Keratinocyte (primary cell): ENCODE measurements around the gene PCP4L1. TPM values are rescaled to one million over a fixed set of nuclear protein-coding genes. Genes with fewer than 3 reads are reported as not detected.

Experiments
- DNase-seq: peaks from one replicate; pipeline ENCODE4 v3.0.0-alpha.2; 2011; ENCODE audit warnings: low read depth, missing footprints, low spot score
- FAIRE-seq: peaks from 2 replicates; lab custom pipeline; 2011; peaks lifted over from hg19 to GRCh38; lab: Jason Lieb, UNC
- H2AFZ ChIP-seq: 2 replicates; pipeline ENCODE4 v1.6.0; 2012; ENCODE audit warnings: low read length, control low read depth, inconsistent platforms; ENCODE audit not compliant: control insufficient read depth
- H3K27ac ChIP-seq: 2 replicates; pipeline ENCODE4 v1.5.1; 2011; ENCODE audit warnings: low read length; ENCODE audit not compliant: control insufficient read depth, insufficient read depth
- H3K27me3 ChIP-seq: 3 replicates; pipeline ENCODE4 v1.6.0; 2011; ENCODE audit warnings: low read length; ENCODE audit not compliant: control insufficient read depth, insufficient read depth; ENCODE audit errors: extremely low read depth
- H3K36me3 ChIP-seq, 2 experiments: 2 replicates in 1 of 2; 3 replicates in 1 of 2; pipeline ENCODE4 v1.5.1; 2011; ENCODE audit warnings: low read length in 2 of 2, mild to moderate bottlenecking in 1 of 2; ENCODE audit not compliant: control insufficient read depth in 2 of 2, insufficient read depth in 2 of 2; ENCODE audit errors: extremely low read depth in 1 of 2
- H3K4me1 ChIP-seq: 3 replicates; pipeline ENCODE4 v1.5.1; 2011; ENCODE audit warnings: low read length; ENCODE audit not compliant: control insufficient read depth, insufficient read depth; ENCODE audit errors: extremely low read depth
- H3K4me2 ChIP-seq: 3 replicates; pipeline ENCODE4 v1.6.0; 2011; ENCODE audit warnings: low read depth, low read length; ENCODE audit not compliant: control insufficient read depth, insufficient read depth; ENCODE audit errors: extremely low read depth
- H3K4me3 ChIP-seq, 3 experiments: fragments of 200-600 bp in 1 of 3; sonication (generic) in 1 of 3; 2 replicates in 2 of 3; 3 replicates in 1 of 3; pipeline ENCODE4 v1.5.1; 2011 to 2016; ENCODE audit warnings: low read length in 3 of 3, mild to moderate bottlenecking in 3 of 3, control low read depth in 2 of 3, inconsistent platforms in 1 of 3, low read depth in 1 of 3, mixed read lengths in 1 of 3, mixed run types in 1 of 3, moderate library complexity in 1 of 3; ENCODE audit not compliant: control insufficient read depth in 2 of 3, insufficient read depth in 2 of 3; ENCODE audit errors: extremely low read depth in 1 of 3
- H3K79me2 ChIP-seq: 2 replicates; pipeline ENCODE4 v1.6.0; 2012; ENCODE audit warnings: low read length; ENCODE audit not compliant: control insufficient read depth, insufficient read depth
- H3K9ac ChIP-seq: 3 replicates; pipeline ENCODE4 v1.6.0; 2011; ENCODE audit warnings: low read length; ENCODE audit not compliant: control insufficient read depth, insufficient read depth; ENCODE audit errors: extremely low read depth
- H3K9me1 ChIP-seq: 3 replicates; pipeline ENCODE4 v1.6.0; 2011; ENCODE audit warnings: low read length; ENCODE audit not compliant: control insufficient read depth, insufficient read depth; ENCODE audit errors: extremely low read depth
- H3K9me3 ChIP-seq: 2 replicates; pipeline ENCODE4 v1.5.1; 2012; ENCODE audit warnings: low read depth, low read length; ENCODE audit not compliant: control insufficient read depth
- H4K20me1 ChIP-seq: 3 replicates; pipeline ENCODE4 v1.6.0; 2011; ENCODE audit warnings: low read length; ENCODE audit not compliant: control insufficient read depth, insufficient read depth; ENCODE audit errors: extremely low read depth
- EZH2 ChIP-seq: IDR thresholded peaks from one replicate; pipeline ENCODE4 v1.6.1; 2012; ENCODE audit warnings: inconsistent platforms, mild to moderate bottlenecking, low read length, moderate library complexity
- dilution Hi-C: fragments of 300-500 bp; cut with MboI; formaldehyde crosslinking; loops from one replicate; pipeline ENCODE4 v1.7.0; 2020; ENCODE audit warnings: low sequenced_read_pairs; ENCODE audit not compliant: extremely low pct_ligation_motif_present
- polyA plus RNA-seq, 5 experiments: library from polyadenylated mRNA; depleted of rRNA in 3 of 5; stranded (reverse) in 3 of 5; stranded (forward) in 1 of 5; unstranded in 1 of 5; fragments of >200 nt; gene quantifications; 1 replicate in 1 of 5; 2 replicates in 3 of 5; 3 replicates in 1 of 5; pipeline versions ENCODE4 v1.2.1 to v1.2.3, GENCODE V29; 2011 to 2012; ENCODE audit warnings: missing spikeins in 2 of 5, low read depth in 1 of 5, low replicate concordance in 1 of 5
- TF ChIP-seq, protein P1 (sequence below), 3 experiments: IDR thresholded peaks in 1 of 3; conservative IDR thresholded peaks in 1 of 3; optimal IDR thresholded peaks in 1 of 3; 2 replicates in 2 of 3; 3 replicates in 1 of 3; pipeline versions ENCODE3 to v1.5.1; 2011; ENCODE audit warnings: low read length in 3 of 3, mild to moderate bottlenecking in 3 of 3, moderate library complexity in 2 of 3, control low read depth in 1 of 3, inconsistent platforms in 1 of 3; ENCODE audit not compliant: insufficient read depth in 2 of 3; ENCODE audit errors: extremely low read depth in 1 of 3

The PCP4L1 gene
- polyA plus RNA-seq, 1 donor (not counting 4 experiments of a cell fraction or from before 2014, with no cell fraction given) = 0.04 TPM

DNA sequence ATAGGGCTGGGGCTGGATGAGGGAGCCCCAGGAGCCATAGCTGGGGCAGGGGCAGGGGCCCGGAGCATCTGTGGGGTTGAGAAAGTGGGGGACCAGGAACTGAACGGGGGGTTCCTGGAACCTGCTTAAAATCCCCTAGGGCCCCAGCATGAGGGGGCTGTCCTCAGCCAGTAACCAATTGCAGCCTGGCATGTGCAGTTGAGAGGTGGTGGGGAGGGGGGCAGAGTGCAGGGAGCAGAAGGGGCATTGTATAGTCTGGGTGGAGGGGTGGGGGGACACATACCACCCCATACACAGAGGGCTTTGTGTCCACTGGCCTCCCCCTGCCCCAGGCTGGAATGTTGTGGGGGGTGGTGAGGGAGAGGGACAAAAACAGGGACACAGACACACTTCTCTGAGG is 51.3 kb downstream of the PCP4L1 start, which contains the start of gene MPZ:
Gene MPZ (minus strand): TSS at position 101 of the 400 bp plus-strand sequence. CDS start 63 bp downstream, at position 38.
- Histone ChIP-seq H3K9ac (no peak within 1 kb of the TSS), H3K9me3 (no peaks in the 10 kb centered on the region), H3K27me3 (no peaks in the 10 kb centered on the region), H3K4me2 (no peak within 1 kb of the TSS), H3K4me3 (no peak within 1 kb of the TSS), H3K4me1 (peaks cover 15% of the 10 kb centered on the region), H2AFZ (no peak within 1 kb of the TSS), H3K79me2 (peaks cover 8% of the 10 kb centered on the region), H4K20me1 (no peaks in the 10 kb centered on the region), H3K36me3 (no peaks in the 10 kb centered on the region), H3K9me1 (no peaks in the 10 kb centered on the region), H3K27ac (no peak within 1 kb of the TSS)
- dilution Hi-C loops = no loop called here
- no peak for DNase-seq
- TF ChIP-seq, protein P1, sequence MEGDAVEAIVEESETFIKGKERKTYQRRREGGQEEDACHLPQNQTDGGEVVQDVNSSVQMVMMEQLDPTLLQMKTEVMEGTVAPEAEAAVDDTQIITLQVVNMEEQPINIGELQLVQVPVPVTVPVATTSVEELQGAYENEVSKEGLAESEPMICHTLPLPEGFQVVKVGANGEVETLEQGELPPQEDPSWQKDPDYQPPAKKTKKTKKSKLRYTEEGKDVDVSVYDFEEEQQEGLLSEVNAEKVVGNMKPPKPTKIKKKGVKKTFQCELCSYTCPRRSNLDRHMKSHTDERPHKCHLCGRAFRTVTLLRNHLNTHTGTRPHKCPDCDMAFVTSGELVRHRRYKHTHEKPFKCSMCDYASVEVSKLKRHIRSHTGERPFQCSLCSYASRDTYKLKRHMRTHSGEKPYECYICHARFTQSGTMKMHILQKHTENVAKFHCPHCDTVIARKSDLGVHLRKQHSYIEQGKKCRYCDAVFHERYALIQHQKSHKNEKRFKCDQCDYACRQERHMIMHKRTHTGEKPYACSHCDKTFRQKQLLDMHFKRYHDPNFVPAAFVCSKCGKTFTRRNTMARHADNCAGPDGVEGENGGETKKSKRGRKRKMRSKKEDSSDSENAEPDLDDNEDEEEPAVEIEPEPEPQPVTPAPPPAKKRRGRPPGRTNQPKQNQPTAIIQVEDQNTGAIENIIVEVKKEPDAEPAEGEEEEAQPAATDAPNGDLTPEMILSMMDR (optimal IDR thresholded peaks at IDR 0.05 in 1 of 3, IDR thresholded peaks at IDR 0.05 in 1 of 3, conservative IDR thresholded peaks at IDR 0.05 in 1 of 3; ENCODE audit: extremely low read depth in 1 of 3, insufficient read depth in 2 of 3, low read length in 3 of 3) = no peak
- TF ChIP-seq EZH2 = no peak
- no peak for FAIRE-seq

DNA sequence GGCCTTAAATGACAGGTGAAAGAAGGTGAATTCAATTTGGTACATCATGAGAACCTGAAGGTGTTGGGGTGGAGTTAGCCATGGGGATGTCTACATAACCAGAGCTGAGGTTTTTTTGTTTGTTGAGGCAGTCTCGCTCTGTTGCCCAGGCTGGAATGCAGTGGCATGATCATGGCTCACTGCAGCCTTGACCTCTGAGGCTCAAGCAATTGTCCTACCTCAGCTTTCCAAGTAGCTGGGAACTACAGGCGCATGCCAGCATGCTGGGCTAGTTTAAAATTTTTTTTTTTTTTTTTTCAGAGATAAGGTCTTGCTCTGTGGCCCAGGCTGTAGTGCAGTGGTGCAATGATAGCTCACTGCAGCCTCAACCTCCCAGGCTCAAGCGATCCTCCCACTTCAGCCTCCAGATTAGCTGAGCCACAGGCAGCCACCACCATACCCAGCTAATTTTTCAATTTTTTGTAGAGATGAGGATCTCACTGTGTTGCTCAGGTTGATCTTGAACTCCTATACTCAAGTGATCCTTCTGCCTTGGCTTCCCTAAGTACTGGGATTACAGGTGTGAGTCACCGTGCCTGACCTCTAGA is 53.1 kb downstream of the PCP4L1 start:
- DNase-seq (no peak), FAIRE-seq (no peak)
- no peaks in the 10 kb centered on the region for H3K36me3 ChIP-seq
- H2AFZ ChIP-seq = no peak overlapping the region
- peaks cover 18% of the 10 kb centered on the region for H3K4me1 ChIP-seq
- H3K79me2 ChIP-seq = peaks cover 21% of the 10 kb centered on the region
- no peaks in the 10 kb centered on the region for H3K27me3 ChIP-seq
- no peaks in the 10 kb centered on the region for H3K9me3 ChIP-seq
- H3K9me1 ChIP-seq = no peaks in the 10 kb centered on the region
- no peaks in the 10 kb centered on the region for H4K20me1 ChIP-seq
- dilution Hi-C loops = no loop called here
- no peak overlapping the region for H3K9ac ChIP-seq
- no peak overlapping the region for H3K4me2 ChIP-seq
- TF ChIP-seq EZH2 = no peak
- TF ChIP-seq, protein P1 (optimal IDR thresholded peaks at IDR 0.05 in 1 of 3, IDR thresholded peaks at IDR 0.05 in 1 of 3, conservative IDR thresholded peaks at IDR 0.05 in 1 of 3; ENCODE audit: extremely low read depth in 1 of 3, insufficient read depth in 2 of 3, low read length in 3 of 3) = no peak
- H3K4me3 ChIP-seq = no peak overlapping the region
- H3K27ac ChIP-seq = no peak overlapping the region
